ENCODE results near the gene SLC25A22.

Gene SLC25A22

DNA sequence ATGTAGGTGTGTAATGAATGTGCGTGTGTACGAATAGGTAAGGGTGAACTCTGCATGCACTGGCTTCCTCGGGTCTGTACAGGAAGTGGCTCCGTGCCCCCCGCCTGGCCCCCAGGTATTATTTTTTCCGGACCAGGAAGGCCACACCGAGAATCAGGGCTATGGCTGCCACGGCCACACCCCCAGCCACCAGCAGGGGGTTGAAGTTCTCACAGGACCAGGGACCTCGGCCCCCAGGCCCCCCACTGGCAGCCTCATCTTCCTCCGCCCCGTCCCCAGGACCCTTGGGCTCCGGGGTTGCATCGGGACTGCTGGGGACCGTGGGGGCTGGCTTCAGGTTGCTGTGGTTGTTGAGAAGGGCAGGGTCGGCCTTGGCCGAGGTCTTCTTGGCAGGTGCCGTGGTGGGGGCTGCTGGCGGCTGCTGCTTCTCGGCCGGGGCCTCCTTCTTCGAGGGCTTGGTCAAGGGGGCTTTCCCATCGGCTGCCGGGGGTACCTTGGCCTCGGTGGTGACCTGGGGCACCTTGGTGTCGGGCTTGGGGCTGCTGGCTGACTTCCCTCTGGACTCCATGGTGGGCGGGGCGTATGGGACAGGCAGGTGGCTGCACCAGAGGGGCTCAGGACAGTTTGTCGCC is 10.0 kb downstream of the SLC25A22 start:
- FAIRE-seq: no peak

DNA sequence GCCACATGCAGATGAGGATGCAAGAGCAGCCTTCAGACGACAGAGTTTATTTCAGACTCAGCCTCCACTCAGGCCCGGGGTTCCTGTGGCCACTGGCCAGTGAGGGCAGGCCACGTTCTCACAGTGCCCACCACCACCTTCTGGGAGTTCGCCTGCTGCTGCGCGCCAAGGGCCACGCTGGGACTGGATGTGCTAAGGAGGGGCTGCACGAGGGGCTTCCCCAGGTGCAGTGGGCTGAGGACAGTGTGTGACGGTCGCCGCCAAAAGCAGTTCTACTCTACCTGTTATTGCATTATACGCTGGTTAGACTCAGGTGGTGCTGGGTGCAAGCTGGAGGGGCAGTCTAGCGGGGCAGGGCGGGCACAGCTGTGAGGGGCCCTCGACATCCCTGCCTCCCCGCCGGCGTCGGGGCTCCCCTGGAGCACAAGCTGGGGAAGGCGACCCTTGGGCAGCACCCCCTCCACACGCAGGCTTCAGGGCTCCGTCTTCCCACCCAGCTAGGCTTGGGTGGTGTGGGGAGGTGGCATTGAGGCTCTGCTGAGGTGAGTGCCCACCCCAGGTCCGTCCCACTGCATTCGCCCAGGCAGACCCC is 10.9 kb downstream of the SLC25A22 start:
- FAIRE-seq: no peak

DNA sequence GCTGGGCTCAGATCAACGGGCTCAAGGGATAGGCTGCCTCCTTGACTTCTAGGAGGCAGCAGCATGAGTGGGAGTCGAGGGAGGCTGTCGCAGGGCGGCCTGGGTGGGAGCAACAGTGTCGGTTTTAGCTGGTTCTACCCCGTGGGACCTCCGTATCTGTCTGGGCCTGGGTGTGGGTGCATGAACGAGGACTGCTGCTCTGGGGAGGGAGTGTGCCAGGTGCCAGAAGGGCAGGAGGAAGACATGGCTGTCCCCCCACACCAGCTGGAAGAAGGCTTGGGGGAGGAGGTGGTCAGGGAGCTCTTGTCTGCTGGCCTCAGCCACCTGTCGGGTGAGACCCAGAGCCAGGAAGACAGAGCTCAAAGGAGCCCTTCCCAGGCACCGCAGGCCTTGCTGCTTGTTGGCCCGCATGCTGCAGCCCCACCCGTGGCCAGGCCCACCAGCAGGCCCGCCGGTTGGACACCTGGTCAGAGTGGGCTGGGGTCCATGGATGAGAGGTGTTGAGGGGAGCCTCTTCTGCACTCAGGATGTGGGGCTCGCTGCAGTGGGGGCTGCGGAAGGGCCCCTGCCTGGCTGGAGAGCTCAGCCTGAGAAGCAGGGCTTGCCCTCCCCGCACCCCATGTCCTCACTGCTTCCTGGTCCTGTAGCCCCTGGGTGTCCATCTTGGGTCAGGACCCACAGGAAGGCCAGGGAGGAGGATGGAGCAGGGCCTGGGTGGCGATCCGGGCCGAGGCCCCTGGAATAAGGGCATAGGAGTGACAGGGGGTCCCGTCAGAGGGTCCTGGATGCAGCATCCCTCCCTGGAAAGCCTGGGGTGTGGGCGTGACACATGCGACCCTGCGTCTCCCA is 11.6 kb downstream of the SLC25A22 start:
- FAIRE-seq: no peak

DNA sequence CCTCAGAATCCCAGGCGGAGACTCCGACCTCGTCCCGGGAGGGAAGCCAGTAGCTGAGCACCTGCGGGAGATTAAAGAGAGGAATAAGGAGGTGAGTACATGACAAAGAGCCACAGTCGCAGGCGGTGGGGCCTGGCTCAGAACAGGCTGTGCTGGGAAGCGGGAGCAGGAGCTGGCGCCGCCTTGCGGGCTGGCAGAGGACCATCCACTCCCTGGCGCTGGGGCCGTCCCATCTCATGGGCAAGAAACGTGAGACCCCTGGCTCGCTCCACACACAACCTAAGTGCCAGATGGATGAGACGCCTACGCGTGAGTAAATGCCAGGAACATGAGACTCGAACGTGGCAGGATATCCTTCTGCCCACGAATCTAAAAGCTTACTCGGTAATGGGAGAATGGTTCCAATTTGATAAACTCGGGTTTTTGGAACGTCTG is 14.5 kb downstream of the SLC25A22 start:
- no peak for FAIRE-seq

DNA sequence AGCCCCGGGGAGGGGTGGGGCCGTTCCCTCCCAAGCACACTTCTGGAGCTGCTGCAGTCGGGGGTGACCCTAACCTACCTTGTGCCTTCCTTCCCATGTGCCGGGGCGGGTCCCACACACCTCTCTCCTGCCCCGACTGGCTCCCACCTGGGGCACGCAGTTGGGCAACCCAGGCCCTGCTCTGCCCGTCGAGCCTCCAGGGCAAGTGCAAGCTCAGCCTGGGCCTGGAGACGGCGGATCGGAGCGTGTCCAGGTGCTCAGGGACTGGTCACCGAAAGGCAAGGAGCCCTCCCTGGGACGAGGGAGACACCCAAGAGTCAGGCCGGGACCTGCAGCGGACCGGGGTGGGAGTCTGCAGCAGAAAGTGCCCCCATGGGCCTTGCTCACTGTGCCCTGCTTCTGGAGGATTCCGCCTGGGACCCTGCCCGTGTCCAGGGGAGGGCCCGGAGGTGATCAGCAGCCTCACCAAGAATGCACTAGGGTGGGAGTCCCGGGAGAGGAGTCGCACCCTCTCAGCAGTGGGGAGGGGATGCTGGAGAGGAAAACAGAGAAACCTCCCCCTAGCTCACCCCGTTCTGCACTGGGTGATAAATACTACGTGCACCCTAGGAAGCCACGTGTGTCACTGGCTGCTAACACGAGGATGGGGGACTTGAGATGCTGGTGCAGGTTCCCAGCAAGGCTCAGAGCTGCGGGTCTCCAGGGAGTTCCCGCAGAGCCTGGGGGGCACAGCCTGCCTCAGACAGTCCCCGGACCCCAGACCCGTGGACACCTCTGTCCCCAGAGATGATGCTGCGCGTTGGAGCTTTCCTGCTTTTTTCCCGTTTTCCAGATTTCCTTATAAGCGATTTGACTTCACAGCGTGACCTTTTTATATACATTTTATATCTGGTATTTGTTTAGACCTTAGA is 15.6 kb downstream of the SLC25A22 start:
- FAIRE-seq: no peak

DNA sequence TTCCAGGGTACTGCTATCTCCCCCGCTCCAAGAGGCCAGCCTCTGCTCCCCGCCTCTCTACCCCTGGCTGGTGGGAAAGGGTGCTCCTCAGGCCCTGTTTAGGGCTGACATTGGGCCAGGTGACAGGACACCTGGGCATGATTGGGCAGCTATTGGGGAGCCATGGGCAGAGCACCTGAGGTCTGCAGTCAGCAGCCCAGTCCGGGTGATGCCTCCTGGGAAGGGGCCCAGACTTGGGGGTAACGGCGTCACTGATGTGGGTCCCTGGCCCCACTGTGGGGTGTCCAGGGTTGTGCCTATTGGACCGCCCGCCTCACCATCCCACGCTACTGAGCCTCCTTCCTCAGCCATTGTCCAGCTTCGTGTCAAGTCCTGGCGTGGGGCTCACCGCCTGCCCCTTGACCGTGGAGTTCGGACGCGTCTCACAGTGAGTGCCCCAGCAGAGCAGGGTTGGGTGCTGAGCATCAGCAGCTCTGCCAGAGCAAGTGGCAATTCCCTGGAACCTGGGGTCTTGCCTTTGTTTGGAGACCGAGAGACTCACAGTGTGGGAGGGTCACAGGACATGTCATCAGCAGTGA is 18.0 kb downstream of the SLC25A22 start:
- FAIRE-seq: no peak

DNA sequence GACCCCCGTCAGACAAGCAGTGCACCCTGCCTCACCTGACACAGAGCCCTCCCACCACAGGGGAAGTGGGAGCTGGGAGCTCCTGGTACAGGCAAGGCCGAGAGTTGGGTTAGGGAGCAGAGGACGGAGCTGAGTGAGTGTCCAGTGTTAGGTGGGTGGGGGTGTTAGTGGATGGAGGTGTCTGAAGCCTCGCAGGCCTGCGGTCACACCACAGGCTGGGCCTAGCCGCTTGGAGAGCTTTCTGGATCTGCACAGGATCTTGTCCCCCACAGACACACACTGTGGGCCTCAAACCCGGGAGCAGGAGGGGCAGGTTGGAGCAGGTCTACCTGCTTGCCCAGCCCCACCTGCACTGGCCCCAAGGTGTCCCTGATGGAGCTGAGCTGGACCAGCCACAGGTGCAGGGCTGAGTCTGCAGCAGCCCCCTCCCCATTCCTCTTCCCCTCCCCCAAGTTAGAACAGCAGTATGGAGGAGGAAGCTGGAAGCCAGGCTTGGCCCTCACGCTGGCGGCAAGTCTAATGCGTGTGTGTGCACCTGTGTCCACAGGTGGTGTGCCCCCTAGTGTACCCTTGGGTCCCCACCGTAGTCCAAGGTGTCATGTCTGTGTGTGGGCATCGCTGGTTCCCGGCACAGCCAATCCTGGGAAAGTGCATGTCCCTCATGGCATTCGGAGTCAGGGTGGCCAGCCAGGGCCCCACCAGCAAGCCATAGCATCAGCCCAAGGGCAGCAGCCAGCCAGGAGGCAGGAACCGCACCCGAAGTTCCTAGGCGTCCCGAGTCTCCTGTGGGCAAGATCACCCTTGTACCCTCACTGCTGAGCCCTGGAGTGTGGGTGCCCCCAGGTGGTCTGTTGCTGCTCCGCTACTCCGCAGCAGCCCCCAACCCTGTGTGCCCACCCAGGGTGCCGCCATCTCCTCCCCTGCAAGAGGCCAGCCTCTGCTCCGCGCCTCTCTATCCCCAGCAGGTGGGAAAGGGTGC is 18.8 kb downstream of the SLC25A22 start:
- FAIRE-seq: no peak

DNA sequence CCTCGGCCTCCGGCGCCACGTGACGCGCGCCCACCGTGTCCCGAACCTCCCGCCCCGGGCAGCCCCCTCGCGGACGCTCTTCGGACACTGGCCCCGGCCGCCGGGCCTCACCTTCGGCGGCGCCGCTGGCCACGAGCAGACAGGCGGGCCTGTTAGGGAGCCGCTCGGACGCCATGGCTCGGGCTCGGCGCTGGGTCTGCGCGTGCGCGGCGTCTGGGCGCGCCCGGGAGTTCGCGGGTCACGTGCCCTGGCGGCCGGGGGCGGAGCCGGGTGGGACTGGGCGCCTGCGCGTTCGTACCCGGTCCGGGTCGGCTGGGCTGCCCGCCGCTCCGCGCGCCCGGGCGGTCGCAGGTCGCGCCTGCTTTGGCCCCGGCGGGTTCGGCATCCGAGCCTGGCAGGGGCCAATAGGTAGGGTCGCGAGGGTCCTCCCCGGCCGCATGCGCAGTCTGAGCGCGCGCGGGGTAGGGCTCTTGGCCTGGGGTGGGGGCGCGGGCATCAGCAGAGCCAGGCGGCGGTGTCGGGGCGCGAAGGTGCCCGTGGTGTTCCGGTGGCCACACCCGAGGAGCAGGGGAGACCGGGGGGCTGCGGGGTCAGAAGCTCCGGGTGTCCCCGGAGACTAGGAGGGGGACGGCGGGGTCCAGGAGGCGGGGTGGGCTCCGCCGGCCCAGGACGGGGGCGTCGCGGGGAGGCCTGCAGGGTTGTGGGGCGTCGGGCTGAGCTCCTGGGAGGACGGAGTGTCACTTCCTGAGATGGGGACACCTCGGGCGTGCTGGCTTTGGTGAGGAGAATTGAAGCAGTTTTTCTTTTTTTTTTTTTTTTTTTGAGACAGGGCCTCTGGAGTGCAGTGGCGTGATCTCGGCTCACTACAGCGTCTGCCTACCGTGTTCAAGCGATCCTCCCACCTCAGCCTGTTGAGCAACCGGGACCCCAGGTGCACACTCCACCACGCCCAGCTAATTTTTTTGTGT is 20.5 kb downstream of the SLC25A22 start, which contains the start of gene GATD1:
GATD1 (minus strand) TSS at position 200 of the 968 bp plus-strand sequence; CDS start at position 175, 25 bp downstream.
- no peak for FAIRE-seq

DNA sequence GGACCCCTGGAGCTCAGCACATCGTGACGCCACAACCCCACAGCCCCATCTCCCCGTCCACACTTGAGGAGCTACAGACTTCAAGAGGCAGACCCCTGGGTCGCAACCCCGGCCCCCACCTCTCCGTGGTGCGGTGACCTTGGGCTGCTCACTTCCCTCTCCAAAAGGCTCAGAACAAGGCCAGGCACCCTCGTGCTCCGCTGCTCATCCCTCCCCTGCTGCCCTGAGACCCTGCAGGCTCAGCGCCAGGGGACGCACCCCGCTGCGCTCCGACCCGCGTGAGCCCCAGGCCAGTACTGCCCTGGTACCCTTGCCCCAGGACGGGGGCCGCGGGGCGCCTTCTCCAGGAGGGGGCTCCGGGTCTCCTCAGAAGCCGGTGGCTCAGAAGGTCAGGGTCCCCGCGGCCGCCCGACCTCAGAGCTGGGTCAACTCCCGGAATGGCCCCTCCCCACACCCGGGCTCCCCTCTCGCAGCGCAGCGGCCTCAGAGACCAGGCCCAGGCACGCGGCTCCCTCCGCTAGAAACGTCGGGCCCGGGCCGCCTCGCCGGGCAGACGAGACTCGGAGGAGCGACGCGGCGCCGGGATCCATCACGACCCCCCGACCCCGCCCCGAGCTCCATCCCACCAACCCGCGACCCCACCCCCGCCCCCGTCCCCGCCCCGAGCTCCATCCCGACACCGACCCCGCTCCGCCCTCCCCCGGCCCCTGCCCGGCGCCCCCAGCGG is 21.4 kb downstream of the SLC25A22 start:
- FAIRE-seq: no peak

DNA sequence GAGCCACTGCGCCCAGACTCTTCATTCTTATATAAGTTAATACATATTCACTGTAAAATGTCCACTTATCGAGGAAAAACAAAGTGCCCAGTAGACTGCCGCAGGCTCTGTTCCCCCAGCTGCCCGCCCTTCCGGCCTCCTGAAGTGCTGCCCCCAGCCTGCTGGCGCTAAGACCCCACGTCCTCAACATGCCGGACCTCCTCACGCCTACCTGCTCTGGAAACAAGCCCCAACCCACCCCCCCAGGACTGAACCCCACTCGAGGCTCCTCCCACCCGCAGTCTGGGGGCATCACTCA is 21.9 kb downstream of the SLC25A22 start:
- no peak for FAIRE-seq

DNA sequence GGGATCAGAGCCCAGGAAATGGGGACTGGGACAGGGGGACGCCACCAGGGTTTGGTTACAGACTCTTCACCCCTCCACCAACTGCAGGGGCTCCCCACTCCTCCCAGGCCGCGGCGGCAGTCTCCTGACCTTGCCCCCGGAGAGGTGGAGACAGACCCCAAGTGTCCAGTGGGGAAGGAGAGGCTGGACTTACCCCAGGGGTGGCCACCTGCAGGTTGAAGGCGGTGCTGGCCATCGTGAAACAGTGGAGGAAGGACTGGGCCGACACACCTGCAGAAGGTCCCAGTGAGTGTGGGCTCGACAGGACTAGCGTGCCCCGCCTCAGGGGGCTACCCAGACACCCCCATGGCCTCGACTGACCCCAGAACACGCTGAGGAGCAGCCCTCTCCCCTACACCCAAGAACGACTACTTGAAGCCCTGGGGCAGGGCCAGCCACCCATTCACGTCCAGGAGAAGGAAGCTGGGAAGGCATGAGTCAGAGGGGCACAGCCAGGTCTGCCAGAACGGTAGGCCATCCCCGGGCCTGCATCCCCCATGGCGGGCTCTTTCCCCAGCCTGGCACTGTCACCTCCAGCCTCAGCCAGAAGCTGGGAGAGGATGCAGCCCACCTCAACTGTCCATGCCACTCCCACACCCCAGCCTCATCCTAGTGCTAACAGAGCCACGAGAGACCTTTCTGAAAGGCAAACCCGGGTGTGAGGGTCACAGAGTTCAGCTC is 23.0 kb downstream of the SLC25A22 start:
- FAIRE-seq: no peak

DNA sequence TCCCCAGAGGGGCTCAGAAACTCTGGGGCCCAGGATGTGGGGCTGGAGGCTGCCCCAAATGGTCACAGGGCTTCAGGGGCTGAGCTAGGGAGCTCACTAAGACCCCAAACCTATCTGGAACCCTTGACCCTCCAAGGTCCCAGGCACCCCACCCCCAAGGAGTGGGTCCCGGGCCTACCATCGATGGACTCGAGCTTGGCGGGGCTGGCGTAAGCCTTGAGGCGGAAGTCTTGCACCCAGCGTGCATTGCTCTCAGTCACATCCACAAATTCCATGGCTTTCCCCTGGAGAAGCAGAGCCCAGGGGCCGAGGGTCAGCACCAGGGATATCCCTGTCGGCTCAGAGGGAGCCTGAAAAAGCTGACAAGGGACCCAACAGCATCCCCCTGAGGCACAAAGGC is 24.3 kb downstream of the SLC25A22 start:
- FAIRE-seq: no peak

DNA sequence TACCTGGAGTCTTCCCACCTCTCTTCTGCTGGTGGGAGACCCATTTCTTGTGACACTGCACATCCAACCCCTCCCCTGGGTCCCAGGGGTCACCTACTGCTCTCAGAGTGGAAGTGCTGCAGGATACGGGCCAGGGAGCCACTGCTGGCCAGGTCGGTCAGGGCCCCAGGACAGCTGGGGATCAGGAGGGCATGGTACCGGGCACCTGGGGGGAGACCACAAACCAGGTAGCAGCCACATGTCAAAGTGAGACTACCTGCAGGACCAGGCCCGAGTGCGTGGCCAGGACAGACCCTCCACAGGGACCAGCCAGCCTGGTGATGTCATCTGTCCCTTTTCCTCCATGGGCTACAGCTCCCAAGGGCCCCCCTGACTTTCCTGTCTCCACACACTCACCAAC is 24.7 kb downstream of the SLC25A22 start:
- no peak for FAIRE-seq

DNA sequence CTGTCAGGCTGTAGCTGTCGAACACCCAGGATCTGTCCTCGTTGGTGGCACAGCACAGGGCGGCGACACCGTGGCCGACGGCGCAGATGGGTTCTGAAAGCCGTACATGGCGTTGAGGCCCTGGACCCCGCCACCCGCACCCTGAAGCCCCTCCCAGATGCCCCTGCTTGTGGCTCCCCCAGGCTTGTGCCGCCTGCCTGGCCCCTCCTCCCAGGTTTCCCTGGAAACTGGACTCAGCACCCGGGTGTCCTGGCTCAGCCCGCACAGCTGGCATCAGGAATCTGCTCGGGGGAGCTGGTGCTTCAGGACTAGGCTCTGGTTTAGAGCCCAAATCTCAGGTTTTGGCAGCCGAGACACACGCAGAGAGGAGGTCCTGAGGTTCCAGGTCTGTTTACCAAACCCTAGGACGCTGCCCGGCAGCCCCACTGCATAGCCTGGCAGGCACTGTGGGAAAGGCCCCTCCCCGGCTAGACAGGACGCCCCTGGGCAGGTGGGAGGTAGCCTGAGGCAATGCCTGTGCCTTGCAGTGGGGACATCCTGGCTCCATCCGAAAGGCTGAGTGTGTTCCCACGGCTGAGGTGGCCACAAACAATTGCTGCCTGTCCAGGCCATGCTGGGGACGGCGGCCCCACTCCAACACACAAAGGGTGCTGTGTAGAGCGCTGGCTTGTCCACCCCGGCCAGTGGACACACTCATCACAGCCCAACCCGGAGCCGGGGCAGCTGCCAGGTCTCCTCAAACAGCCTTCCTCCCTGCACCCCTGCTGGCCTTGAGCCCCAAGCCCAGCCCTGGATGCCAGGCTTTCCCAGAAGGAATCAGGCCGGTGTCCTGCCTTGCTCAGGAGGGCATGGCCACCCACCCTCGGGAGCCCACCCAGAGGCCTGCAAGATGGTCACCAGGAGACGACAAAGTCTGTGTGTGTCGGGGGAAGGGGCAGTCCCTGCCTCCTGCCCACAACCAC is 25.4 kb downstream of the SLC25A22 start:
- FAIRE-seq: no peak

DNA sequence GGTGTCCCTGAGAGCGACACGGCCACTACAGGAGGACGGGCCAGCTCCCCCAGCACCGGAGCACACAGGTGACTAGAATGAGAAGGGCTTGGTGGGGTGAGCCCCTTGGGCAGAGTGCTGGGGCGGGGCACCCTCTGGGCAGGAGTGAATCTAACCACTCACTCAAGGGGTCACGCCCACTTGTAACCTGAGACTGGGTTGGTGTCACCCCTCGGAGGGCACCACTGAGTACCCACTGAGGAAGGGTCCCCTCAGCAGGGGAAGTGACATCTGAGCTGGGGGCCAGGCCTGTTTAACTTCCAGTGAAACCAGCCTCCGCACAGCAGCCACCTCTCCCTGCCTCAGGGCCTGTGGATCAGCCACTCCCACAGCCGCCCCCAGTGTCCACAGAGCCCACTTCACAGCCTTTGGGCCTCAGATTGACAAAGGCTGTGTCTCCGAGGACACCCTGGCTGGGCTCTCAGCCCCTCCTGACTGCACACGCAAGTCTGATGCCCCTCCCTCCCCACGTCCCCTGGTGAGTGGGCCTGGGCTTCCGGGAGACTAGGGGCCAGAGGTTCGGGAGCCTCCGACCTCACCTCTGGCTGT is 26.4 kb downstream of the SLC25A22 start:
- no peak for FAIRE-seq

DNA sequence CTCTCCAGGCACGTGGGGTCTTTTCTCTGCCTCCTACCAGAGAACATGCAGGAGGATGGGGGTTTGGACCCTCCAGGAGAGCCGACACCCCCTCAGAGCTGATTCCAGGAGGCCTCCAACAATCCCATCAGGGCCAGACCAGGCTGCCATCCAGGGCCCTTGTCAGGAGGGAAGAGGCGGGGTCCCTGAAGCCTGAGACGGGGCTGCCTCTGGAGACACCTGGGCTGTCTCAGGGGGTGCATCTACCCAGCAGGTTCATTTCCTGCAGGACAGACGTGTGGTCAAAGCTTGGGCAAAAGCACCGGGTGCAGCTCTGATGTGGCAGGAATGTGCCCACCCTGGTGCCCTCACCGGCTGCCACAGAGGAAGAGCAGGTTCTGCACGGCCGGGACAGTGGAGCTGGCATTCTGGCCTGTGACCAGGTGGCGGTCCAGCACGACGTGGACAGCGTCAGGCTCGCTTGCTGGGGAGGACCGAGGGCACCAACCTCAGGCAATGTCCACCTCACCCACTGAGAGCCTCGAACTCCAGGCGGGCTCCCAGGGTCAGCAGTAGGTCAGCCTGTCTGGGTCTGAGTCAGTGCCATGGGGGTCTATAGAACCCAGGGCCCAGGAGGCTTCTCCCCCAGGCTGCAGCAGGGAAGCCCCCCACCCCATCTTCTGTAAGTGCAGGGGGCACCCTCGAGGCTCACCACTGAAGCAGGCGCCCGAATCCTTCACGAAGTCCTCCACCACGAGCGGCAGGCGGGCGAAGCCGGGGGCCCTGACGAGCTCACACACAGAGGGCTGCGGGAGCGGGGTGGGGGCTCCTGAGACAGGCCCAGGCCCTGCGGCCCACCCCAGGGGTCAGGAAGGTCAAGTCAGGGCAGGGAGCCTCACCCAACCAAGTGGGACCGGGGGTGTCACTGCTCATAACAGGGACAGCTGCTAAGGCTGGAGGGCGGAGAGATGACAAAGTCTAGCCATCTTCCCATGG is 27.2 kb downstream of the SLC25A22 start:
- FAIRE-seq: no peak
